Stimulated activated CD4-positive, alpha-beta T cell treated with anti-CD3 and anti-CD28 coated beads, Interleukin-1b, Interleukin-23, amount 100 ng/mL, for 4 hours (primary cell): ENCODE measurements around the gene TSGA10IP.

Source experiments
- DNase-seq, 2 donors: peaks; one replicate each; pipeline ENCODE4 v3.0.0-alpha.2; 2020; ENCODE audit warnings: low read depth in 2 of 2

The TSGA10IP gene

DNA sequence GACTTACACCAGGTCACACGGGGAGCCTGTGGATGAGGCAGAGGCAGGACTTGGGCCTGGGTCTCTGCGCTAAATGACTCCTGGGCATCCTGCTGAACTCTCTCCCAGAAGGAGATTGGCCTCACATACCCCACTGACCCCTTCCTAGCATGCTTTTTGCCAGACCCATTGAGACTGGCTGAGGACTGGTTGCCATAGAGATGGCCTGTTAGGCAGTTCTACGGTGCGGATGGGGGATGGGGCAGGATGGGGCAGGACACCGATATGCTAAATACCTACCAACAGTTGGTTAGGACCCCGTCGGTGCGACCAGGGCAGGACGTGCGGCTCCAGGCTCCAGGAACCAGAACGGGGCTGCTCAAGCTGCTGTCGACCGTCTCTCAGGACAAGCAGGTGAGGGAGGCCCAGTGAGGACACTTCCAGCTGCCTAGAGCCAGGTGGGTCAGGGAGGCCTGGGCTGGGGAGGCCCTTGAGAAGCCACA lies at the start of gene TSGA10IP:
Gene TSGA10IP (plus strand): TSS at position 51 of the 482 bp plus-strand sequence. CDS start 196 bp downstream, at position 247.
- no peak for DNase-seq

DNA sequence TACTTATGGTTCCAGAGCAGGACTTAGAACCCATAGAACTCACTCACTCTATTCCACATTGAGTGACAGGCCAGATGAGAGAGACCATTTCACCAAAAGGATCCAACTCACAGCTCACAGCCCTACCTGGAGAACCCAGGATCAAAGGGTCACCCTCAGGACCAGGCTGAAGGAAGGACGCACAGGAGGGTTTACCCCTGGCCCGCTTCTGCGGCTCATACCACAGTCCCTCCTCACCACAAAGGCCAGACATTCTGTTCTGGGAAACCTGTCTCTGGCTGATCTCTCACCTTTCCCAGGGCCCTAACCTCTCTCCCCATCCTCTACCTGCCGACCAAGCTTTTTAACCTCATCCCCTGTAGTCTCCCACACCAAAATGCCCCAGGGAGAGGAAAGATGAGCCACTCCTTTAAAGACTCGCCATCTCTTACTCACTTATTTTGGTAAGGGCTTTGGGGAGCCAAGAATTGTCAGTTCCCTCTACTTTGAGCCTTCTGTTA lies 49.7 kb upstream of the TSGA10IP start:
- no peak for DNase-seq

DNA sequence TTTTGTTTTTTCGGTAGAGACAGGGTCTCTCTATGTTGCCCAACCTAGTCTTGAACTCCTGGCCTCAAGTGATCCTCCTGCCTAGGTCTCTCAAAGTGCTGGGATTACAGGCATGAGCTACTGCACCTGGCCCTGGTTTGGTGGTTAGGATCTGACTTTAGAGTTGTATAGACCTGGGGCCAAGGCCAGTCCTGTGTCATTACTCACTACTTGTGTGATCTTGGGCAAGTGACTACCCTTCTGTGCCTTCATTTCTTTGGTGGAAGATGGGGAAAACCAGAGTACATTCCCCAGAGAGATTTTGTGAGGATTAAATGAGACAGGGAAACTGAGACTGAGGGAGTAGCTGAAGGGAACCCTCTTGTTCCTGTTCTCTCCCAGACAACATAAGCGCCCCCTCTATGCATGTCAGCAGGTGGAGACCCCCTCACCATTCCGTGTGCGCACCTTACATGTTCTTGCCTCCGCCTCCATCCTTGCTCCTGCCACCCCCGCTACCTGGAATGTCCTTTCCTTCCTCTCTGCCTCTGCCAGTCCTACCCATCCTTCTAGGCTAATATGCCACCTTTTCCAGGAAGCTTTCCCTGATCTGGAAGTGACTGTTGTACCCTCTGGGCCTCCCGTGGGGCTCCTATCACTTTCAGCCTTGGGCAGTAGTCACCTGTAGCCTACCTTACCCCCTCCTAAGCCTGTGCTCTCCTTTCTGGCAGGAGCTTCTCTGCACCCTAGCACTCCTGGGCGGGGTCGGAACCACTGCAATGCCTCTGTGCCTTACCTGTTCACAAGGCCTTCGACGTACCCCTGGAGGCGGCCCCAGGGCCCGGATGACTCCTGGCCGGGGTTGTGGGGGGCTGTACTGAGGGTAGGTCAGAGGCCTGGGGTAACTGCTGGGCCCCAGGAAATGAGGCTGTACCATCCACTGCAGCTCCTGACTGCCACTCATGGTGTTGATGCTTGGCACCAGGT lies 49.0 kb upstream of the TSGA10IP start:
- no peak for DNase-seq

DNA sequence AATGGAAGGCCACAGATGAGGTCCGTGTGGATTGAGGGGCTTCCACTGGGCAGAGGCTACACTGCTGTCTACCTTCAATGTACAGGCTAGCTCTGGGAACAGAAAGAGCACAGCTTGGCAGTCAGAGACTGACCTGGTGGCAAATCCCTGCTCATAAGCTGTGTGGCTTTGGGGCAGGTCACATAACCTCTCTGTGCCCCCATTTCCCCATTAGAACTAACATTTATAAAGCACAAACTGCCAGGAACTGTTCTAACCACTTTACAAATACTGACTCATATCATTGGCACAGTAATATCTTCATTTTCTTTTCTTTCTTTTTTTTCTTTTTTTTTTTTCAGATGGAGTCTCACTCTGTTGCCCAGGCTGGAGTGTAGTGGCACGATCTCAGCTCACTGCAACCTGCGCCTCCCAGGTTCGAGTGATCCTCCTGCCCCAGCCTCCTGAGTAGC lies 48.2 kb upstream of the TSGA10IP start:
- DNase-seq: no peak

GRCh38 chr11:65898656-65899355 lies 46.5 kb upstream of the TSGA10IP start:
- DNase-seq: no peak

- peak; percentile 63 to 75 for DNase-seq
Measured at GRCh38 chr11:65899356-65900124, 45.7 kb upstream of the TSGA10IP start.

DNA sequence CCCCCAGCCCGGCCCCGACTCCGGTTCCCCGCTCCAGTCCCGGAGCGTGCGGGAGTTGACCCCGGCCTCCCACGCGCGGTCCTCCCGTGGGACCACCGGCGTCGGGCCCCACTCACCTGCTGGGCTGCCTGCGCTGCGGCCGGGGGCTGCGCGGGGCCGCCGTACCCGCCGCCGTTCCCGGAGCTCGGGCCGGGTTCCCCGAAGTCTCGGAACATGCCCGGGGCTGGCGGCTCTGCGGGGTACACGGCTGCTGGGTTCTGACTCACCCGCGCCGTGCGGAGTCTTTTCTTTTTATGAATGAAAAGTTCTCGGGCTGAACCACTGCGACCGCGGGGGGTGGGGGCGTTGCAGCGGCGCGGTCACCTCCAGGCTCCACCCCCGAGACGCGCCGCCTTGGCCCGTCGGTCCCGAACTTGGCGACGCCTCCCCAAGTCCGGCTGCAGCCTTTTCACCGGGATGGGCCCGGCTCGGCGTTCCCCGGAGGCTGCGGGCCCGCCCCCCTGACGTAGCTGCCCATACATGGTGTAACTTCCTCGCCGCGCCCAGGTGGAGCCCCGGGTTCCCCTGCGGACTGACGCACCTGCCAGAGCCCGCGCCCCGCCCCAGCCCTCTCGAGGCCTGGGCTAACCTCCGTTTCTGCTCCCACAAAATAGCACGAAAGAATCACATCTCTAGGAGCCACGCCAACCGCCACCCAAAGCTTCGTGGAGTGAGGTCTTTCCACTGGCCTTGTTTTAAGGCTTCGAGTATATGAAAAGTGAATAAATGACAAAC lies 45.0 kb upstream of the TSGA10IP start, which contains the start of gene FOSL1:
Gene FOSL1 (minus strand): TSS at position 264 of the 774 bp plus-strand sequence. CDS start 49 bp downstream, at position 215.
- peak; percentile 89 to 93 for DNase-seq

GRCh38 chr11:65900899-65901180 lies 44.4 kb upstream of the TSGA10IP start:
- no peak for DNase-seq

DNA sequence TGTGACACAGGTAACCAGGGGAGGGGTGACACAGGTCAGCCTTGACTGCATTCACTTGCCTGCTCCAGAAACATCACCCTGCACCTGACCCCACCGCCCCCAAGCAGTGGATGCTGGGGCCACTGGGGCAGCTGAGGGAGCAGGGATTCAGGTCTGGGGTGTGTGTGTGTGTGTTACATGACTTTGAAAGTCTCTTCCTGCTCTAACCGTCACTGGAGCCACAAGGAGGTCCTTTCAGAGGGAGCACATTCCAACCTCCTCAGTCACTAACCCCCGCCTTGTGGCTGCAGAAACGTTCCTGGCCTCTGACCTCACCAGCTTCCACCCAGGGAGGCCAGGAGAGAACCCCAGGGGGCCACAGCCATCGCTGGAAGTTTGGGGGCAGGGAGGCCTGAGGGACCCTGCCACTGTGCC lies 42.2 kb upstream of the TSGA10IP start:
- no peak for DNase-seq

GRCh38 chr11:65903715-65904114 lies 41.6 kb upstream of the TSGA10IP start:
- no peak for DNase-seq

- DNase-seq: no peak
Measured at GRCh38 chr11:65906602-65907001, 38.7 kb upstream of the TSGA10IP start.

GRCh38 chr11:65907878-65908277 lies 37.4 kb upstream of the TSGA10IP start:
- no peak for DNase-seq

- no peak for DNase-seq
Measured at GRCh38 chr11:65911682-65912568, 33.4 kb upstream of the TSGA10IP start.

GRCh38 chr11:65912845-65913244 lies 32.4 kb upstream of the TSGA10IP start:
- DNase-seq: no peak

- DNase-seq: no peak
Measured at GRCh38 chr11:65915101-65915820, 30.0 kb upstream of the TSGA10IP start.

DNA sequence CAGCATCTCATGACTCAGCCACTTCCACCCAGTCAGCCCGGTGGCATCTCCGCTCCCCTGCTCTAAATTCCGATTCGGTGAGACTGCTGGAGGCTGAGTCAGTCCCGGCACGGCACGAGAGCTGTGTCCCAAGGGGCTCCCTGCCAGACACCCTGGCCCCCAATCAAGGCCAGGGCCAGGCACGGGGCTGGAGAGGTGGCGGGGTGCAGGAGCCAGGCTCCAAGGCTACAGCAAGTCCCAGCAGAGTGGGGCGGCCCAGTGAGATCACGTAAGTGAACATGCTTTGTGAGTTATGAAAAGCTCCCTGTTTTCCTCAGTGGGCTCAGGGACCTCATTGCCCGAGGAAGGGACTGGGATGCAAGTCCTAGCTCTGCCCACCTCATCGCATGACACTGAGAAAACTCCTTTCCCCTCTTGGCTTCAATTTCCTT lies 29.4 kb upstream of the TSGA10IP start:
- no peak for DNase-seq

DNA sequence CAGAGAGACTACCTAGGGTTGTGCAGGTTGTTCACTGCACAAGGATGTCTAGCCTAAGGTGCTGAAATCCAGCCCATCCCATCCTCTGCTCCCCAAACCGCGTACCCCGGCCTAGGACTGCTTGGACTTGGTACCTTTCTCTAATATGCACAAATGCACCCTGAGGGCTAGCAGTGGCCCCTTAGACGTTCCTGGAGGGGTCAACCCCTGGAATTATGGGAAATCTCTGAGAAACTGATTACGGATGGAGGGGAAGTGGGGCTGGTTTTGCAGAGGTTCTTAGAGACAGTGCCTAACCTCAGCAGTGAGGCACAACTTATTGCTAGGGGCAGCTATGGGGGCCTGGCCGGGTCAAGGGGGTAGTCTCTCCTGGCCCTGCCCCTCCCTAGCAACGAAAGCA lies 28.9 kb upstream of the TSGA10IP start:
- no peak for DNase-seq

GRCh38 chr11:65917077-65917433 lies 28.2 kb upstream of the TSGA10IP start:
- no peak for DNase-seq
